Left forelimb (tissue), 1 donor: ENCODE data around the gene FIGNL2.

Experiments
- DNase-seq: peaks from one replicate; pipeline ENCODE4 v3.0.0-alpha.2; 2018; ENCODE audit warnings: low spot score

The FIGNL2 gene

GRCh38 chr12:51874000-51874399 is 25.5 kb upstream of the FIGNL2 start:
- no peak for DNase-seq

- DNase-seq: no peak
Observed at GRCh38 chr12:51873251-51873994, 24.9 kb upstream of the FIGNL2 start.

- DNase-seq: no peak
Observed at GRCh38 chr12:51872689-51872981, 24.1 kb upstream of the FIGNL2 start.

- DNase-seq: no peak
Observed at GRCh38 chr12:51871918-51872688, 23.6 kb upstream of the FIGNL2 start.

GRCh38 chr12:51871126-51871525 is 22.6 kb upstream of the FIGNL2 start:
- no peak for DNase-seq

- no peak for DNase-seq
Observed at GRCh38 chr12:51870504-51870903, 22.0 kb upstream of the FIGNL2 start.

GRCh38 chr12:51869931-51870330 is 21.4 kb upstream of the FIGNL2 start:
- DNase-seq: no peak

- no peak for DNase-seq
Observed at GRCh38 chr12:51869496-51869865, 21.0 kb upstream of the FIGNL2 start.

GRCh38 chr12:51868821-51869495 is 20.4 kb upstream of the FIGNL2 start:
- DNase-seq: peak; percentile 79

- no peak for DNase-seq
Observed at GRCh38 chr12:51867796-51868428, 19.4 kb upstream of the FIGNL2 start.

GRCh38 chr12:51867371-51867770 is 18.9 kb upstream of the FIGNL2 start:
- DNase-seq: no peak

- DNase-seq: no peak
Observed at GRCh38 chr12:51866762-51867161, 18.2 kb upstream of the FIGNL2 start.

GRCh38 chr12:51866324-51866723 is 17.8 kb upstream of the FIGNL2 start:
- no peak for DNase-seq

- peak; percentile 66 for DNase-seq
Observed at GRCh38 chr12:51865757-51866270, 17.3 kb upstream of the FIGNL2 start.

GRCh38 chr12:51864833-51865670 is 16.5 kb upstream of the FIGNL2 start:
- no peak for DNase-seq

GRCh38 chr12:51863933-51864832 is 15.7 kb upstream of the FIGNL2 start:
- DNase-seq: peak; percentile 79

- DNase-seq: no peak
Observed at GRCh38 chr12:51863363-51863932, 14.9 kb upstream of the FIGNL2 start.

- no peak for DNase-seq
Observed at GRCh38 chr12:51862947-51863346, 14.4 kb upstream of the FIGNL2 start.

GRCh38 chr12:51860986-51861385 is 12.5 kb upstream of the FIGNL2 start:
- DNase-seq: no peak
